Neural progenitor cell (in vitro differentiated cells): ENCODE measurements around the gene VWF.

Experiments used
- CTCF ChIP-seq: fragments of 200-600 bp; sonication (generic); IDR thresholded peaks from 2 replicates; pipeline ENCODE4 v1.5.1; 2017; ENCODE audit warnings: antibody characterized with exemption, mild to moderate bottlenecking
- EZH2 ChIP-seq: fragments of 200-600 bp; sonication (generic); IDR thresholded peaks from 2 replicates; pipeline ENCODE4 v1.6.1; 2017; ENCODE audit warnings: antibody characterized with exemption, mild to moderate bottlenecking, moderate library complexity

GRCh38 chr12:5952031-5952430 is 172.4 kb downstream of the VWF start:
- TF ChIP-seq CTCF = no peak
- TF ChIP-seq EZH2 = no peak
